OCI-LY3 (cell line): ENCODE results near the gene MYO15A.

Source experiments
- H2AFZ ChIP-seq: fragments of 200-600, 300-600 bp; shearing (Covaris generic); 2 replicates; pipeline ENCODE4 v1.6.0; 2014; ENCODE audit warnings: antibody characterized with exemption, low read depth, low read length
- H3K27ac ChIP-seq: fragments of 200-600, 300-600 bp; sonication (generic); 2 replicates; pipeline ENCODE4 v1.5.1; 2014; ENCODE audit warnings: mild to moderate bottlenecking, low read length, moderate library complexity, mixed read lengths
- H3K27me3 ChIP-seq: fragments of 200-600, 300-600 bp; sonication (generic); 2 replicates; pipeline ENCODE4 v1.6.1; 2014; ENCODE audit warnings: low read depth, low read length, mixed read lengths
- H3K36me3 ChIP-seq: fragments of 200-600, 300-600 bp; sonication (generic); replicated peaks from 2 replicates; pipeline ENCODE3; 2014; ENCODE audit warnings: low read depth, low read length, mixed read lengths
- H3K4me1 ChIP-seq: fragments of 300-600, 200-600 bp; sonication (generic); 2 replicates; pipeline ENCODE4 v1.6.1; 2014; ENCODE audit warnings: low read length, mixed read lengths
- H3K4me2 ChIP-seq: fragments of 200-600, 300-600 bp; sonication (generic); 2 replicates; pipeline ENCODE4 v1.6.1; 2014; ENCODE audit warnings: low read length, mixed read lengths
- H3K4me3 ChIP-seq: fragments of 300-600, 200-600 bp; sonication (generic); 2 replicates; pipeline ENCODE4 v1.5.1; 2014; ENCODE audit warnings: antibody characterized with exemption, mild to moderate bottlenecking, low read length, moderate library complexity
- H3K79me2 ChIP-seq: fragments of 300-600, 200-600 bp; shearing (Covaris generic); 2 replicates; pipeline ENCODE4 v1.6.1; 2014; ENCODE audit warnings: mild to moderate bottlenecking, low read length, mixed read lengths
- H3K9ac ChIP-seq: fragments of 300-600, 200-600 bp; shearing (Covaris generic); 2 replicates; pipeline ENCODE4 v1.6.0; 2014; ENCODE audit warnings: mild to moderate bottlenecking, low read length, moderate library complexity
- H3K9me3 ChIP-seq: fragments of 200-600, 300-600 bp; shearing (Covaris generic); 2 replicates; pipeline ENCODE4 v1.6.1; 2014; ENCODE audit warnings: low read length, mixed read lengths; ENCODE audit not compliant: insufficient read depth
- H4K20me1 ChIP-seq: fragments of 200-600, 300-600 bp; sonication (generic); 2 replicates; pipeline ENCODE4 v1.6.1; 2016; ENCODE audit warnings: low read length, mixed read lengths; ENCODE audit not compliant: insufficient read depth
- CTCF ChIP-seq: fragments of 200-600, 300-600 bp; sonication (generic); IDR thresholded peaks from 2 replicates; pipeline ENCODE4 v1.5.1; 2014; ENCODE audit warnings: antibody characterized with exemption, low read length, low read depth
- EZH2phosphoT487 ChIP-seq: fragments of 200-600 bp; shearing (Covaris generic); IDR thresholded peaks from 2 replicates; pipeline ENCODE4 v1.6.1; 2018; ENCODE audit warnings: antibody characterized with exemption, mixed run types, low read depth

Gene MYO15A

GRCh38 chr17:18065546-18065945, 43.0 kb upstream of the MYO15A start:
- H3K36me3 ChIP-seq, result no peaks in the 10 kb centered on the region
- H2AFZ ChIP-seq, result no peak overlapping the region
- no peak overlapping the region for H3K9ac ChIP-seq
- TF ChIP-seq EZH2phosphoT487 (no peak), CTCF (no peak)
- no peaks in the 10 kb centered on the region for H4K20me1 ChIP-seq
- H3K4me1 ChIP-seq, result no peaks in the 10 kb centered on the region
- H3K4me3 ChIP-seq, result no peak overlapping the region
- no peaks in the 10 kb centered on the region for H3K27me3 ChIP-seq
- no peak overlapping the region for H3K4me2 ChIP-seq
- no peaks in the 10 kb centered on the region for H3K79me2 ChIP-seq
- H3K9me3 ChIP-seq, result no peaks in the 10 kb centered on the region
- H3K27ac ChIP-seq, result no peak overlapping the region

DNA sequence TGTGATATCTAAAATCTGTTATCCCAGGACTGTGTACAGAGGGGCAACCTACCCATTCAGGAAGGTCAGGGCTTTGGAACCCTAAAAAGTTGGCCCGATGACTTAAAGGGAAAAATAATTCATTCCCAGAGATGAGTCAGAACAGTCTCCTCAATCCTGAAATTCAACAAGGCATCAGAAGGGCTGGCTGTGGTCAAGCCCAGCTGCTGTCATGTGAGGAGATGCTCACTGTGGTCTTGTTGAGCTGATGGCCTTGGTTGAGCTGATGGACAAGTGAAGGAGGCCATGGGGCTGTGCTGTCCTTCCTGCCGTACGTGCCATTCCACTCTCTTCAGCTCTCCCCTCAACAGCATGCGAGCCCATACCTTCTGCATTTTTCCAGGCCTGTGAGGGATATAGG, 41.7 kb upstream of the MYO15A start:
- no peaks in the 10 kb centered on the region for H3K79me2 ChIP-seq
- no peak overlapping the region for H2AFZ ChIP-seq
- no peak overlapping the region for H3K4me3 ChIP-seq
- no peak overlapping the region for H3K9ac ChIP-seq
- H3K9me3 ChIP-seq, result no peaks in the 10 kb centered on the region
- no peaks in the 10 kb centered on the region for H3K4me1 ChIP-seq
- no peaks in the 10 kb centered on the region for H3K27me3 ChIP-seq
- no peak overlapping the region for H3K27ac ChIP-seq
- no peak for TF ChIP-seq EZH2phosphoT487
- no peak for TF ChIP-seq CTCF
- H3K36me3 ChIP-seq, result no peaks in the 10 kb centered on the region
- no peak overlapping the region for H3K4me2 ChIP-seq
- no peaks in the 10 kb centered on the region for H4K20me1 ChIP-seq

DNA sequence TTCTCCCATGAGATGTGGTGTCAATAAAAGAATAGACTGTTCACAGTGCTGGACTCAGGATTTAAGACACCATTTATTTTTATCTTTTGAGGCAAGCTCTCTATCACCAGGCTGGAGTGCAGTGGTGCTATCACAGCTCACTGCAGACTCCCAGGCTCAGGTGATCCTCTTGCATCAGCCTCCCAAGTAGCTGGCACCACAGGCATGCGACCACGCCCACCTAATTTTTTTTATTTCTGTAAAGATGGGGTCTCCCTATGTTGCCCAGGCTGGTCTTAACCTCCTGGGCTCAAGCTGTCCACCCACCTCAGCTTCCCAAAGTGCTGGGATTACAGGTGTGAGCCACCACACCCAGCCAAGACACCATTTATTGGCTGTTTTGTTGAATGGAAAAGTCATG, 39.5 kb upstream of the MYO15A start:
- Histone ChIP-seq H3K27ac (no peak overlapping the region), H3K27me3 (no peaks in the 10 kb centered on the region), H3K4me2 (no peak overlapping the region), H3K4me3 (no peak overlapping the region), H3K9ac (no peak overlapping the region), H3K9me3 (no peaks in the 10 kb centered on the region), H3K36me3 (no peaks in the 10 kb centered on the region), H3K4me1 (no peaks in the 10 kb centered on the region), H2AFZ (no peak overlapping the region), H4K20me1 (no peaks in the 10 kb centered on the region), H3K79me2 (no peaks in the 10 kb centered on the region)
- no peak for TF ChIP-seq CTCF
- no peak for TF ChIP-seq EZH2phosphoT487

- H3K4me2 ChIP-seq, result peak overlapping the region; percentile 54
- H3K27me3 ChIP-seq, result no peaks in the 10 kb centered on the region
- peak overlapping the region; percentile 51 for H3K4me3 ChIP-seq
- H3K79me2 ChIP-seq, result no peaks in the 10 kb centered on the region
- no peak overlapping the region for H3K27ac ChIP-seq
- no peak for TF ChIP-seq EZH2phosphoT487
- TF ChIP-seq CTCF, result no peak
- no peaks in the 10 kb centered on the region for H4K20me1 ChIP-seq
- H2AFZ ChIP-seq, result no peak overlapping the region
- no peak overlapping the region for H3K9ac ChIP-seq
- no peaks in the 10 kb centered on the region for H3K4me1 ChIP-seq
- no peaks in the 10 kb centered on the region for H3K9me3 ChIP-seq
- H3K36me3 ChIP-seq, result no peaks in the 10 kb centered on the region
Observed at GRCh38 chr17:18070861-18071340, 37.7 kb upstream of the MYO15A start.
